ENCODE data around the gene NEAT1. TPM values are rescaled to one million over a fixed set of nuclear protein-coding genes. Genes with fewer than 3 reads are reported as not detected.

Gene NEAT1
- total RNA-seq (2021), result 825 and 938 TPM in 2 replicates
- Bru-seq, nascent RNA, result percentile 100 among the genes with signal in this experiment
- BruChase-seq, experiment 1, labeled RNA remaining after a 2-hour chase, result percentile 100 among the genes with signal in this experiment
- percentile 100 among the genes with signal in this experiment for BruChase-seq, experiment 2, labeled RNA remaining after a 6-hour chase
- long read RNA-seq, full-length matches to known transcripts, result 1,601 of 1,601 reads
- long read RNA-seq, partial matches to known transcripts, result 0 of 1,601 reads
- long read RNA-seq, other reads (novel, unspliced or antisense), result 0 of 1,601 reads

GRCh38 chr11:65422633-65423515 is at the start of gene NEAT1:
Gene NEAT1 (plus strand): TSS chr11:65422798.
- intact Hi-C loops (cut with micrococcal nuclease; ENCODE audit: unreplicated experiment), result loop anchor here (1.0 to 5.0 kb wide), 3 partner anchors 41 to 149 kb away; partner anchors contain the start of genes FAM89B, LTBP3, SLC25A45 and ZNRD2
- peaks cover 80% of the 10 kb centered on the region for H3F3A ChIP-seq (ENCODE audit: insufficient read depth, low read depth)
- H3K79me2 ChIP-seq (ENCODE audit: low read depth), result peaks cover 73% of the 10 kb centered on the region
- ChIA-PET POLR2A (ENCODE audit: unreplicated experiment) (interaction anchor here (0.5 to 1.5 kb wide), 33 partner anchors 18 to 1101 kb away, joined by 3 to 36 read pairs (median 7); partner anchors contain the start of genes MALAT1, OVOL1, SAC3D1 and SCYL1), CTCF (interaction anchor here (0.7 kb wide), 1 partner anchor 737 kb away, joined by 7 read pairs; no protein-coding TSS in a partner anchor)
- peaks cover 48% of the 10 kb centered on the region for H3K36me3 ChIP-seq (ENCODE audit: low read depth)
- DNase-seq, result peak; percentile 70 to 97
- peak within 1 kb of the TSS; percentile 90 for H3K4me3 ChIP-seq
- peak within 1 kb of the TSS; percentile 67; the same call in 1 of the 2 replicates for H2AFZ ChIP-seq
- no TSS peak for BruUV-seq (replicated peaks)
- no peaks in the 10 kb centered on the region for H3K9me3 ChIP-seq (ENCODE audit: insufficient read depth, low read depth)
- peaks cover 52% of the 10 kb centered on the region for H4K20me1 ChIP-seq (ENCODE audit: insufficient read depth)
- peak within 1 kb of the TSS; percentile 100 for H3K27ac ChIP-seq
- no peaks in the 10 kb centered on the region for H3K27me3 ChIP-seq (ENCODE audit: insufficient read depth, low read depth)
- H3K4me1 ChIP-seq (replicated peaks; ENCODE audit: insufficient read depth), result peaks cover 52% of the 10 kb centered on the region
- H3K9me2 ChIP-seq (ENCODE audit: insufficient read depth), result no peaks in the 10 kb centered on the region
- TF ChIP-seq EZH2 (IDR thresholded peaks at IDR 0.05; ENCODE audit: low read depth) (no peak), CTCF (conservative IDR thresholded peaks at IDR 0.05) (no peak)
- H3K4me2 ChIP-seq, result peak within 1 kb of the TSS; percentile 99

- CTCF ChIA-PET, result no interaction called here
- Histone ChIP-seq H3K4me2 (no peak overlapping the region), H3K9me2 (ENCODE audit: insufficient read depth) (no peaks in the 10 kb centered on the region), H3K4me1 (replicated peaks; ENCODE audit: insufficient read depth) (peaks cover 15% of the 10 kb centered on the region), H3K4me3 (no peak overlapping the region), H3K36me3 (ENCODE audit: low read depth) (no peaks in the 10 kb centered on the region), H3K9me3 (ENCODE audit: insufficient read depth, low read depth) (no peaks in the 10 kb centered on the region), H3F3A (ENCODE audit: insufficient read depth, low read depth) (peaks cover 37% of the 10 kb centered on the region), H3K27me3 (ENCODE audit: insufficient read depth, low read depth) (no peaks in the 10 kb centered on the region), H4K20me1 (ENCODE audit: insufficient read depth) (no peaks in the 10 kb centered on the region), H2AFZ (no peak overlapping the region), H3K79me2 (ENCODE audit: low read depth) (no peaks in the 10 kb centered on the region), H3K27ac (no peak overlapping the region)
- no peak for DNase-seq
- intact Hi-C loops (cut with micrococcal nuclease; ENCODE audit: unreplicated experiment), result no loop called here
- POLR2A ChIA-PET (ENCODE audit: unreplicated experiment), result interaction anchor here (0.5 kb wide), 1 partner anchor 98 kb away, joined by 5 read pairs; no protein-coding TSS in a partner anchor
- BruUV-seq (replicated peaks), result no TSS peak
- TF ChIP-seq EZH2 (IDR thresholded peaks at IDR 0.05; ENCODE audit: low read depth) (no peak), CTCF (conservative IDR thresholded peaks at IDR 0.05) (no peak)
Measured at GRCh38 chr11:65373839-65374580, 48.6 kb upstream of the NEAT1 start.

- no peak overlapping the region for H3K27ac ChIP-seq
- H3K36me3 ChIP-seq (ENCODE audit: low read depth), result no peaks in the 10 kb centered on the region
- POLR2A ChIA-PET (ENCODE audit: unreplicated experiment), result no interaction called here
- intact Hi-C loops (cut with micrococcal nuclease; ENCODE audit: unreplicated experiment), result no loop called here
- H3K79me2 ChIP-seq (ENCODE audit: low read depth), result no peaks in the 10 kb centered on the region
- CTCF ChIA-PET, result no interaction called here
- H2AFZ ChIP-seq, result no peak overlapping the region
- H3K9me2 ChIP-seq (ENCODE audit: insufficient read depth), result no peaks in the 10 kb centered on the region
- no peak overlapping the region for H3K4me3 ChIP-seq
- H3K27me3 ChIP-seq (ENCODE audit: insufficient read depth, low read depth), result no peaks in the 10 kb centered on the region
- no peaks in the 10 kb centered on the region for H4K20me1 ChIP-seq (ENCODE audit: insufficient read depth)
- no peaks in the 10 kb centered on the region for H3K9me3 ChIP-seq (ENCODE audit: insufficient read depth, low read depth)
- TF ChIP-seq EZH2 (IDR thresholded peaks at IDR 0.05; ENCODE audit: low read depth), result no peak
- TF ChIP-seq CTCF (conservative IDR thresholded peaks at IDR 0.05), result no peak
- peaks cover 19% of the 10 kb centered on the region for H3K4me1 ChIP-seq (replicated peaks; ENCODE audit: insufficient read depth)
- H3K4me2 ChIP-seq, result no peak overlapping the region
- BruUV-seq (replicated peaks), result no TSS peak
- peaks cover 39% of the 10 kb centered on the region for H3F3A ChIP-seq (ENCODE audit: insufficient read depth, low read depth)
- no peak for DNase-seq
Measured at GRCh38 chr11:65375012-65375411, 47.6 kb upstream of the NEAT1 start.
